A549 (cell line): ENCODE measurements around the gene CTNNA1. TPM values are rescaled to one million over a fixed set of nuclear protein-coding genes. Genes with fewer than 3 reads are reported as not detected.

Source experiments
- ATAC-seq, 2 experiments: fragments of 200-7000 bp in 1 of 2; fragments of >200 bp in 1 of 2; cut with Nextera tagmentation in 1 of 2; cut with Tn5 transposase in 1 of 2; 3 replicates each; pipeline versions ENCODE4 v1.8.0 to v1.9.1; 2018 to 2020; ENCODE audit warnings: mild to moderate bottlenecking in 1 of 2, moderate library complexity in 1 of 2
- CTCF ChIA-PET: fragments of 300-600 bp; sonication (Branson Sonifier 250); formaldehyde crosslinking; extraction: SDS; loops from one replicate; lab custom pipeline; 2021; ENCODE audit warnings: antibody characterized with exemption, inconsistent platforms; lab: Yijun Ruan, JAX
- POLR2A ChIA-PET: fragments of 350-600 bp; formaldehyde crosslinking; extraction: SDS; loops from one replicate; lab custom pipeline; 2021; ENCODE audit warnings: antibody characterized with exemption, inconsistent platforms; lab: Yijun Ruan, JAX
- DNase-seq, 2 experiments: peaks; one replicate each; pipeline versions ENCODE4 v3.0.0 to v3.0.0-alpha.2; 2011 to 2016; ENCODE audit warnings: low read depth in 1 of 2, low spot score in 1 of 2
- FAIRE-seq: peaks from 2 replicates; lab custom pipeline; 2011; peaks lifted over from hg19 to GRCh38; lab: Jason Lieb, UNC
- H3K27ac ChIP-seq, 2 experiments: fragments of >200 bp; sonication (Bioruptor Twin); formaldehyde crosslinking; 3 replicates each; pipeline ENCODE4 v1.5.1; 2016 to 2017
- H3K4me1 ChIP-seq: fragments of >200 bp; sonication (Bioruptor Twin); formaldehyde crosslinking; 3 replicates; pipeline ENCODE4 v1.6.1; 2016
- H3K4me2 ChIP-seq: fragments of >200 bp; sonication (Bioruptor Twin); formaldehyde crosslinking; 3 replicates; pipeline ENCODE4 v1.6.1; 2016
- H3K4me3 ChIP-seq: fragments of >200 bp; sonication (Bioruptor Twin); formaldehyde crosslinking; 3 replicates; pipeline ENCODE4 v1.5.1; 2016
- H3K9me3 ChIP-seq: fragments of >200 bp; sonication (Bioruptor Twin); formaldehyde crosslinking; 3 replicates; pipeline ENCODE4 v1.6.1; 2016
- ATOH8 ChIP-seq: fragments of 250-450 bp; sonication (Bioruptor Pico); IDR thresholded peaks from 2 replicates; pipeline ENCODE4 v1.5.0; 2020; ENCODE audit warnings: low read depth, mild to moderate bottlenecking, moderate library complexity
- BHLHE40 ChIP-seq: IDR thresholded peaks from 2 replicates; pipeline ENCODE4 v1.6.1; 2012; ENCODE audit warnings: low read depth, low read length, inconsistent platforms
- CBX2 ChIP-seq: fragments of 200-600 bp; sonication (generic); IDR thresholded peaks from 2 replicates; pipeline ENCODE4 v1.6.1; 2016; ENCODE audit warnings: low read depth, mild to moderate bottlenecking, borderline replicate concordance
- CEBPB ChIP-seq, 2 experiments: fragments of >200 bp in 1 of 2; sonication (Bioruptor Twin) in 1 of 2; formaldehyde crosslinking in 1 of 2; IDR thresholded peaks; 2 replicates each; pipeline ENCODE4 v1.6.1; 2012 to 2016
- CHD2 ChIP-seq: fragments of 150-350 bp; IDR thresholded peaks from 2 replicates; pipeline ENCODE4 v1.6.1; 2014; ENCODE audit warnings: low read length; ENCODE audit not compliant: partially characterized antibody
- EHF ChIP-seq: fragments of 250-450 bp; sonication (Bioruptor Pico); IDR thresholded peaks from 2 replicates; pipeline ENCODE4 v1.5.0; 2020; ENCODE audit warnings: mild to moderate bottlenecking
- ESRRA ChIP-seq: fragments of 150-350 bp; IDR thresholded peaks from 2 replicates; pipeline ENCODE4 v1.6.1; 2014; ENCODE audit warnings: mild to moderate bottlenecking, low read length, borderline replicate concordance
- FOSB ChIP-seq: fragments of 250-450 bp; sonication (Bioruptor Pico); IDR thresholded peaks from 2 replicates; pipeline ENCODE4 v1.5.0; 2020; ENCODE audit warnings: mild to moderate bottlenecking, moderate library complexity
- FOXS1 ChIP-seq: fragments of 250-450 bp; sonication (Bioruptor Pico); IDR thresholded peaks from 2 replicates; pipeline ENCODE4 v1.5.0; 2020; ENCODE audit warnings: mild to moderate bottlenecking, moderate library complexity
- GATA3 ChIP-seq: IDR thresholded peaks from 2 replicates; pipeline ENCODE4 v1.6.1; 2012; ENCODE audit warnings: borderline replicate concordance
- HES2 ChIP-seq: fragments of >200 bp; sonication (Bioruptor Twin); formaldehyde crosslinking; IDR thresholded peaks from 2 replicates; pipeline ENCODE4 v1.6.1; 2016
- HEYL ChIP-seq: fragments of 250-450 bp; sonication (Bioruptor Pico); IDR thresholded peaks from 2 replicates; pipeline ENCODE4 v1.8.0; 2021; ENCODE audit warnings: mild to moderate bottlenecking, moderate library complexity
- HOXB13 ChIP-seq: fragments of 250-450 bp; sonication (Bioruptor Pico); IDR thresholded peaks from 2 replicates; pipeline ENCODE4 v1.5.0; 2020; ENCODE audit warnings: low read depth, mild to moderate bottlenecking, moderate library complexity
- HOXB5 ChIP-seq: fragments of 250-450 bp; sonication (Bioruptor Pico); IDR thresholded peaks from 2 replicates; pipeline ENCODE4 v1.5.0; 2020; ENCODE audit warnings: mild to moderate bottlenecking, moderate library complexity
- JUN ChIP-seq, 2 experiments: fragments of >200 bp; sonication (Bioruptor Twin); formaldehyde crosslinking; IDR thresholded peaks; 2 replicates in 1 of 2; 3 replicates in 1 of 2; pipeline ENCODE4 v1.6.1; 2016 to 2017
- KDM1A ChIP-seq: fragments of 200-600 bp; sonication (generic); IDR thresholded peaks from 2 replicates; pipeline ENCODE4 v1.6.1; 2016; ENCODE audit warnings: low read depth, mild to moderate bottlenecking
- MAX ChIP-seq: IDR thresholded peaks from 2 replicates; pipeline ENCODE4 v1.6.1; 2012
- NFE2L2 ChIP-seq: fragments of 150-350 bp; conservative IDR thresholded peaks from 2 replicates; pipeline ENCODE4 v1.6.1; 2014; ENCODE audit warnings: low read length
- RARB ChIP-seq: fragments of 250-450 bp; sonication (Bioruptor Pico); IDR thresholded peaks from 2 replicates; pipeline ENCODE4 v1.8.0; 2021; ENCODE audit warnings: mild to moderate bottlenecking, moderate library complexity
- RCOR1 ChIP-seq: fragments of 150-350 bp; IDR thresholded peaks from 2 replicates; pipeline ENCODE4 v1.6.1; 2014; ENCODE audit warnings: antibody characterized with exemption, low read length, low read depth
- RFX5 ChIP-seq: fragments of 450-650 bp; IDR thresholded peaks from 2 replicates; pipeline ENCODE4 v1.7.1; 2014; ENCODE audit warnings: antibody characterized with exemption, mild to moderate bottlenecking, moderate library complexity
- SREBF2 ChIP-seq: fragments of 450-650 bp; IDR thresholded peaks from 2 replicates; pipeline ENCODE4 v1.6.1; 2014; ENCODE audit warnings: mild to moderate bottlenecking, moderate library complexity
- TFCP2L1 ChIP-seq: fragments of 250-450 bp; sonication (Bioruptor Pico); IDR thresholded peaks from 2 replicates; pipeline ENCODE4 v1.5.0; 2021; ENCODE audit warnings: mild to moderate bottlenecking
- ZC3H11A ChIP-seq: fragments of 450-650 bp; IDR thresholded peaks from 2 replicates; pipeline ENCODE4 v1.6.1; 2014; ENCODE audit warnings: antibody characterized with exemption, mild to moderate bottlenecking
- ZSCAN20 ChIP-seq: fragments of 250-450 bp; sonication (Bioruptor Pico); IDR thresholded peaks from 2 replicates; pipeline ENCODE4 v1.8.0; 2022; ENCODE audit warnings: mild to moderate bottlenecking, moderate library complexity
- WGBS: methylation state at CpG from one replicate; pipeline ENCODE4 v1.1.6; 2017; ENCODE audit errors: missing lambda C conversion rate; 5-methylcytosine and 5-hydroxymethylcytosine counted together
- polyA plus RNA-seq, 4 experiments: library from polyadenylated mRNA; depleted of rRNA in 3 of 4; stranded (reverse); fragments of >200 nt; fragmentation: RNase III in 1 of 4; extraction: RNeasy Plus Mini Kit Qiagen cat#74134 plus additional on column Dnase treatment in 1 of 4; gene quantifications; 2 replicates in 3 of 4; 3 replicates in 1 of 4; pipeline ENCODE4 v1.2.3, GENCODE V29; 2011 to 2017

Gene CTNNA1
- polyA plus RNA-seq, 2 of the 4 experiments (the other 2 are of a cell fraction) = 154 to 184 TPM

GRCh38 chr5:138926257-138926656 is 173.0 kb downstream of the CTNNA1 start:
- Histone ChIP-seq H3K4me3 (no peak overlapping the region), H3K4me2 (no peak overlapping the region), H3K4me1 (peaks cover 1% of the 10 kb centered on the region; the same call in 1 of the 3 replicates), H3K27ac (no peak overlapping the region), H3K9me3 (no peaks in the 10 kb centered on the region)
- ChIA-PET CTCF (interaction anchor here (0.5 to 1.2 kb wide), 3 partner anchors 25 to 347 kb away, joined by 3 read pairs; no protein-coding TSS in a partner anchor), POLR2A (no interaction called here)
- DNase-seq = no peak
- WGBS = 95% methylated on average over 11 of the region's 11 CpGs
- ATAC-seq = no peak
- TF ChIP-seq RARB (CRISPR knock-in tag) = no peak
- TF ChIP-seq CHD2 = no peak
- TF ChIP-seq HES2 = no peak
- TF ChIP-seq ESRRA = no peak
- no peak for TF ChIP-seq RCOR1
- no peak for TF ChIP-seq ZC3H11A
- no peak for TF ChIP-seq CBX2
- no peak for TF ChIP-seq CEBPB (IDR thresholded peaks at IDR 0.05)
- no peak for TF ChIP-seq TFCP2L1
- TF ChIP-seq ATOH8 (CRISPR knock-in tag) = no peak
- TF ChIP-seq HEYL (CRISPR knock-in tag) = no peak
- no peak for TF ChIP-seq KDM1A
- FAIRE-seq = no peak

GRCh38 chr5:138926688-138927448 is 173.6 kb downstream of the CTNNA1 start:
- H3K4me2 ChIP-seq = no peak overlapping the region
- ChIA-PET POLR2A (no interaction called here), CTCF (interaction anchor here (1.2 kb wide), 1 partner anchor 27 kb away, joined by 3 read pairs; no protein-coding TSS in a partner anchor)
- ATAC-seq (no peak), FAIRE-seq (no peak), DNase-seq (no peak)
- H3K9me3 ChIP-seq = no peaks in the 10 kb centered on the region
- no peaks in the 10 kb centered on the region for H3K4me1 ChIP-seq
- 91% methylated on average over 16 of the region's 16 CpGs for WGBS
- H3K4me3 ChIP-seq = no peak overlapping the region
- H3K27ac ChIP-seq = no peak overlapping the region
- TF ChIP-seq NFE2L2 (no peak), BHLHE40 (no peak)

GRCh38 chr5:138927544-138927943 is 174.3 kb downstream of the CTNNA1 start:
- FAIRE-seq = no peak
- no peak overlapping the region for H3K4me3 ChIP-seq
- H3K4me2 ChIP-seq = no peak overlapping the region
- no peaks in the 10 kb centered on the region for H3K4me1 ChIP-seq
- ChIA-PET CTCF (no interaction called here), POLR2A (no interaction called here)
- DNase-seq = no peak
- TF ChIP-seq JUN (IDR thresholded peaks at IDR 0.05) (no peak), EHF (no peak), TFCP2L1 (no peak), ZSCAN20 (no peak), HES2 (no peak), ESRRA (no peak), SREBF2 (no peak), RFX5 (no peak), CBX2 (no peak), HOXB13 (no peak), MAX (no peak), FOXS1 (no peak), NFE2L2 (no peak), FOSB (CRISPR knock-in tag) (no peak), BHLHE40 (no peak), RCOR1 (no peak), GATA3 (no peak), HOXB5 (CRISPR knock-in tag) (no peak), CHD2 (no peak)
- WGBS = 91% methylated on average over 8 of the region's 8 CpGs
- no peak for ATAC-seq
- H3K27ac ChIP-seq = no peak overlapping the region
- no peaks in the 10 kb centered on the region for H3K9me3 ChIP-seq
